Measurements from ENCODE around the gene PDCD2L.

The PDCD2L gene

GRCh38 chr19:34471906-34472700 lies 67.9 kb downstream of the PDCD2L start:
- TF ChIP-seq CTCF (IDR thresholded peaks at IDR 0.05; ENCODE audit: insufficient read depth, low read length, poor library complexity, severe bottlenecking) = no peak
- no peak for DNase-seq (ENCODE audit: extremely low read depth, insufficient read length)
- Histone ChIP-seq H3K36me3 (ENCODE audit: control insufficient read depth, insufficient read depth, low read length) (peaks cover 16% of the 10 kb centered on the region), H3K4me3 (replicated peaks; ENCODE audit: low read depth, low read length) (no peak overlapping the region), H3K27me3 (replicated peaks; ENCODE audit: control insufficient read depth, insufficient read depth, low read length) (no peaks in the 10 kb centered on the region)

GRCh38 chr19:34474233-34474989 lies 70.2 kb downstream of the PDCD2L start:
- Histone ChIP-seq H3K36me3 (ENCODE audit: control insufficient read depth, insufficient read depth, low read length) (peaks cover 9% of the 10 kb centered on the region), H3K4me3 (replicated peaks; ENCODE audit: low read depth, low read length) (no peak overlapping the region), H3K27me3 (replicated peaks; ENCODE audit: control insufficient read depth, insufficient read depth, low read length) (no peaks in the 10 kb centered on the region)
- no peak for TF ChIP-seq CTCF (IDR thresholded peaks at IDR 0.05; ENCODE audit: insufficient read depth, low read length, poor library complexity, severe bottlenecking)
- DNase-seq (ENCODE audit: extremely low read depth, insufficient read length) = no peak

GRCh38 chr19:34475026-34475974 lies 71.1 kb downstream of the PDCD2L start:
- Histone ChIP-seq H3K36me3 (ENCODE audit: control insufficient read depth, insufficient read depth, low read length) (peaks cover 9% of the 10 kb centered on the region), H3K4me3 (replicated peaks; ENCODE audit: low read depth, low read length) (no peak overlapping the region)

More at GRCh38 chr19:34475026-34475974, 71.1 kb downstream of the PDCD2L start:
- no peak for TF ChIP-seq CTCF (IDR thresholded peaks at IDR 0.05; ENCODE audit: insufficient read depth, low read length, poor library complexity, severe bottlenecking)
- no peaks in the 10 kb centered on the region for H3K27me3 ChIP-seq (replicated peaks; ENCODE audit: control insufficient read depth, insufficient read depth, low read length)
- DNase-seq (ENCODE audit: extremely low read depth, insufficient read length) = no peak

Data from GM06990 (cell line).